ENCODE results near the gene HOXC5.

The HOXC5 gene

GRCh38 chr12:54009171-54010052, 23.4 kb upstream of the HOXC5 start:
- no peak for DNase-seq

DNA sequence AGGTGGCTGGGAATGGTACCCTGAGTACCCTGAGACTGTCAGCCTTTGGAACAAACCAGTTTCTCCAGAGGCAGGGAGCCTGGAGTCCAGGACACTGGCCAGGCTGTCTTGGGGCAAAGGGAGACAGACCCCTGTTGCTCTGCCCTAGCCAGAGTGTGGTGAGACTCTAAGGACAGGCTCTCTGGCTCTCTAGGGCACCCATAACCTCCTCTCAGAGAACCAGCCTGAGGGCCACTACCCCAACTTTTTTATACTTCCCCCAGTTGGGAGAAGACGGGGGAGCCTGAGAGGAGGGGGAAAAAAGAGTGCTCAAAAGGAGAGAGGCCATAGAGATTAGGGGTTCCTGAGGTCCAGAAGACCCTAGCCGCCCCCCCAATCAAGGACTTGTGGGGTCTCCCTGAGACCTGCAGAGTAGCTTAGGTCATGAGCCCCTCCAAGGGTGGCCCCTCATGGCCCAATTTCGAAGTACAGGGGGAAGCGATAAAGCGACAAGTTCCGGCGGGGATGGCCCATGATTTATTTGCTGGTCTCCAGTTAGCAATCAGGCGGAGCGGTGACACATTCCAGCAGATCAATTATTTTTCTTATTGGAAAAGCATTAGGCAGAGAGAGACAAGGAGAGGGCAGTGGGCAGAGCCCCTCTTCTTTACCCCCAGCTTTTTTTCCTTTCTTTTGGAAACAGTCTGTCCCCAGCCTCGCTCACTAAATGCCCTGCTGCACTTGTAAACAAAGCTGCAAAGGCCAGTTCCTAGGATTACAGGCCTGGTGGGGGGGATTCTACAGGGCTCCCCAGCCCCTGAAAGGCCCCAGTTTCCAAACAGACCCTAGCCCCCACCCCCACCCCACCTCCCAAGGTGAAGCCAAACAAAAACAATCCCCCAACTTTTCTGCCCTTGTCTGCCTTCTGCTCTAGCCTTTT, 22.5 kb upstream of the HOXC5 start:
- DNase-seq: no peak

DNA sequence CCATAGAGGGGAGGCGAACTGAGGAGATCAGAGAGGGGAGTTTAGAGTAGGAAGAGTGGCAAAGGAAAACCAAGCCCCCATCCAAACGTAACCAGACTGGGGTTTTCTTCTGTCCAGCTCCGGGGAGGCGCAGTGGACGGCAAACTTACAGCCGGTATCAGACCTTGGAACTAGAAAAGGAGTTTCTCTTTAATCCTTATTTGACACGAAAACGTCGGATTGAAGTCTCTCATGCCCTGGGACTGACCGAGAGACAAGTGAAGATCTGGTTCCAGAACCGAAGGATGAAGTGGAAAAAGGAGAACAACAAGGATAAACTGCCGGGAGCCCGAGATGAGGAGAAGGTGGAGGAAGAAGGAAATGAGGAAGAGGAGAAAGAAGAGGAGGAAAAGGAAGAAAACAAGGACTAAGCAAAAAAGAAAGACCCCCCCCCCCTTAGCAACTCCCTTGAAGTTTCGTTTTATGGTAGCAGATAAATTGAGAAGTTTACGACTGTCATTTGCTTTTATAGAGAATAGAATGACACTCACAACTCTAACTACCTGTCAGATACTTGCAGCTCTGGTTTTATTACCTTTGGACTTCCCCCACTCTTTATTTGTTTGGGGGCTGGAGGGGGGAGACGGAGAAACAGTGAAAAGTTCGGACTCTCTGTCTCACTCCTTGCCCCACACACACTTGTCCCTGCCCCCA, 21.7 kb upstream of the HOXC5 start:
- peak; percentile 34 for DNase-seq

GRCh38 chr12:54011665-54012532, 21.0 kb upstream of the HOXC5 start:
- no peak for DNase-seq

DNA sequence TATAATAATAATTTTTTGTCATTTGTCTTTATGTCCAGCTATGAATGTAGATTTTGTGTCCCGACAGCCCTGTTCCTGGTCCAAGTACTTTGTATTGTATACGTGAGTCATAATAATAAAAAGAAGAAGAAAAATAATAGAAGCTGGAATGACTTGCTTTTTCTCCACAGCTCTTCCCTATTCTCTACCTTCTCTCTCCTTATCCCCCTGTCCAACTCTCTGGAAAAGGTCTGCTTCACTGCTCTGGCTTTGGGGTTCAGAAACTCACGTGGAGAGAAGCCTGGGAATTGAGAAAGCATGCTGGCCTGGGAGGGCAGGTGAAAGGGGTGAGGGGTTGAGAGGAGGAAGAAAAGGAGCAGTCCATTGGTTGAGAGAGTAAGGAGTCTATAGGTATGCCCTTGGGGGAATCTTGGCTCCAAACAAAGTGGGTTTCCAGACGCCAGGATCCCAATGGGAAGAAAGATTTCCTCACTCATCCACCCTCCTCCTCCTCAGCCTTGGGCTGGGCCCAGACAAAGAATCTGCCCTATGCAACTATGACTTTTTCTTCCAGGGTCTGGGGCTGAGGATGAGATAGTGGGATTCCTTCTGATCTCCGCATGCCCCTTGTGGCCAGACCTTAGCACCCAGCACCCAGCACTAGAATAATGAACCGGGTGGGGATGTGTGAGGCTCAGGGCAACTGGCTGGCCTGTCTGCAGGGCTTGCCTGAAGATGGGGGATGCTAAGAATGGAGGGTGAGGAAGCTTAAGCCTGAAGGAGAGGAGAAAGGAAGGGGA, 20.0 kb upstream of the HOXC5 start:
- no peak for DNase-seq

DNA sequence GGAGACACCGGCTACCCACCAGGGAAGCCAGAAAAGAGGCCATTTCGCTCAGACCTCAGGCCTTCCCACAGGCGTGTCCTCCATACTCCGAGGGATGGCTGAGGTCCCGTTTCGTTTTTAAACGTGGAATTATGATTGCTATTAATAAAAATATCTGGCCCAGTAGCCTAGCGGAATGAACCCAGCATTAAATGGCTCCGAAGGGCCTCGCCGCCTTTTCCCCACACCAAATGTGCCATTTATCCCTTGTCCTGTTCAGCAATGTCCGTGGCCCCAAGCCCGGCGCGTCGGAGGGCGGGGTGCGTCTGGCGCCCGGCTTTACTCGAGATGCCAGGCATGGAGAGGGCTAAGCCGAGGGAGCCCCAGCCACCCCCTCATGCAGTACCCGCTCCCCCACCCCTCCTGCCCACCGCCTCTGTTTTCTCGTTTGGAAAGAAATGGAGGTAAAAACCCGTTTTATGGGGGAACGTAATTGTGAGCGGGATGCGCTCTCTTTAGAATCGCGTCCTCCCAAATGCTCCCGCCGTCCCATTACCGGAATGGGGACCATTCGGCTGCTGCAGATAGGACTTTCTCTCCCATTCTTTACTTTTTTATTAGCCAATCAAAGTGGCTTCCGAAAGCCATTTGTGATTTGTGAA, 18.4 kb upstream of the HOXC5 start:
- no peak for DNase-seq

DNA sequence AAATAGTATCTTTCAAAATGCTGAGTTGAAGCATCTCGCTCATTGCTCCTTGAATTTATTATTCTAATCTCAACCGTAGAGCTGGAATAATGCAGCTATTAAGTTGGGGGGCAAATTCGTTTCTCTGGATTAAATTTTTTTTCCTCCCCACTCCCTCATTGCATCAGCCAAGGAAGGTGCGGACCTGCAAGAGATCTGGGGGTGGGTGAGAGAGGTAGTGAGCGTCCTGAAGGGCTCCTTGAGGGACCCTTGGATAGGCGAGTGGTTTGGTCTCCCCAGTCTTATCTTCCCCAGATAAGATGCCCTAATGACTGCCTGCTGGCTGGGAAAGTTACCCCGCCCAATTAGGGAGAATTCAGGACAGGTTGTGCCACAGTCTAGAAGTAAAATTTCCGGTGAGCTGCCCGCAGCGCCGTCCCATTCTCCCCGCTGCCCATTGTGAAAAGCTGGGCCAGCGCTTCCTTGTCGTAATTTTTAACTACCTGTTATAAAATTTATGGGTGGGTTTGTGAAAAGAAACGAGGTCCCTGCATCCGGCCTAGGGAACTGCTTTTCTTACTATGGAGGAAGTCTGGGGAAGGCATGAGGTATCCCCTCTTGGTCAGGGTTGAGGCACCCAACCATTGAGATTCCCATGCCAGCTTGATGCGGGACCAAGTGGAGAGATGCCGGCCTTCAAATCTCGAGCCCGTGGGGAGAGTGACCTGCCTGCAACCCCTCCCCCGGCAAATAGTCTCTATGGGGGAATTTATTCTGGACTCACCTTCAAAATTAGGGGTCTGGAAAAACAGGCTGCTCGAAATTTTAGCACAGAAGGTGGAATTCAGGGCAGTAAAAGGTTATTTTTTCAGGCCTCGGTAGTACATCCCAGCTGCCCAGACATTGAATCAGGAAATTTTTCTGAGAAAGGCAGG, 17.6 kb upstream of the HOXC5 start:
- no peak for DNase-seq

- no peak for DNase-seq
Measured at GRCh38 chr12:54016051-54016450, 16.8 kb upstream of the HOXC5 start.

- no peak for DNase-seq
Measured at GRCh38 chr12:54016478-54016964, 16.3 kb upstream of the HOXC5 start.

GRCh38 chr12:54017027-54017788, 15.6 kb upstream of the HOXC5 start:
- DNase-seq: no peak

DNA sequence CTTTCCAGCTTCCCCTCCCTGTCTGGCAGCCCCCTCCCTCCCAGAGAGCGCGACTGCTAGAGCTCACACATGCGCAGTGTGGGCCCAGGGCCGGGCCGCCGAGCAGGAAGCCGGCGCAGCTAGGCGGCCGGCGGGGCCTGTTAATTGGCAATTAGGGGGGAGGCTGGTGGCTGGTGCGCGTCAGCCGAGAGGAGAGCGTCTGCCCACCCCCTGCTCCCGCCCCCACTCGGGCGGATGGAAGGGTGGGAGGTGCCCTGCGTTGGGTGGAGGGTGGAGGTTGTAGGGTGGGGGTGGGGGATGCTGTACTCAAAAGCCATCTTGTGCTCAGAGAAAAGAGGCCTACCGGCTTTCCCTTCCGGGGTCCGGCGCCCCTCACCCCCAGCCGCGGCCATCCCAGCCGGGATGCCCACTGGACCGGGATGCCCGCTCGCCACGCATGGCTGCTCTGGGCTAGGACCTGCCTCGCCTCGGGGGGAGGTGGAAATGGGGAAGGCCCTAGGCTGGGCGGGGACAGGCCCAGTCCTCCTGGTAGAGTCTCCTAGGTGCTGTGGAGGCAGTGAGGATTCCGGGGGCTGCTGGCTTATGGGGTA, 14.9 kb upstream of the HOXC5 start:
- peak; percentile 79 for DNase-seq

- DNase-seq: no peak
Measured at GRCh38 chr12:54018468-54018984, 14.3 kb upstream of the HOXC5 start.

DNA sequence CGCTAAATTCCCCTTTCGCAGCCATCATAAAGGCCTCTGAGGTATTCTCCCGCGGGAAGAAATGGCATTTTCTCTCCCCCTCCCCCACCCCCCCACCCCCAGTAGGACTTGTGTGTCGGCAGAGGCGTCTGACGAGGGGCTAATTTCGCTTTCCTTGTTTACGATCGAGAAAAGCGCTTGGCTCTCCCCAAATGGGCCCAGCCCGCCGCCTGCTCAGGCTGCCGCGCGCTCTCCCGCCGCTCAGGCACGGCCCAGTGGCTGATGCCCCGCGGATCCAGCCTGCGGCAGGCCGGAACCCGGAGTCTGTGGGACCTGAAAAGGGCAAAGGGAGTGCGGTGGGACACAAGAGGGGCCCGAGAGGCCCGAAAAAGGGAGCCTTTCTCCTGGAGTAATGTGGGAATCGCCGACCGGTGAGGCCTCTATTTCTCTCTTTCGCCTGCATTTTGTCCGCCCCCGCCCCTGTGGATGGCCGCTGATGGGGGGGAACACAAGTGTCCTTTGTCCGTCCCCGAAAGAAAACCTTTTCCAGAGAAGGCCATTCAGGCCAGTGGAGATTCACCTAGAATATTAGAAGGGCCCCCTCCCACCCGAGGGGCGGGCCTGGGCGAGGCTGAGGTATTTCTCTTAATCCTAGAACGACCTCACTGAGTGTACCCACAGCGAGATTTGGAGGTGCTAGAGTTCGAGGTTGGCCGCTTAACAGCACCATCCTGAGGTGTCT, 13.6 kb upstream of the HOXC5 start:
- DNase-seq: no peak

- DNase-seq: no peak
Measured at GRCh38 chr12:54019924-54020590, 12.8 kb upstream of the HOXC5 start.

DNA sequence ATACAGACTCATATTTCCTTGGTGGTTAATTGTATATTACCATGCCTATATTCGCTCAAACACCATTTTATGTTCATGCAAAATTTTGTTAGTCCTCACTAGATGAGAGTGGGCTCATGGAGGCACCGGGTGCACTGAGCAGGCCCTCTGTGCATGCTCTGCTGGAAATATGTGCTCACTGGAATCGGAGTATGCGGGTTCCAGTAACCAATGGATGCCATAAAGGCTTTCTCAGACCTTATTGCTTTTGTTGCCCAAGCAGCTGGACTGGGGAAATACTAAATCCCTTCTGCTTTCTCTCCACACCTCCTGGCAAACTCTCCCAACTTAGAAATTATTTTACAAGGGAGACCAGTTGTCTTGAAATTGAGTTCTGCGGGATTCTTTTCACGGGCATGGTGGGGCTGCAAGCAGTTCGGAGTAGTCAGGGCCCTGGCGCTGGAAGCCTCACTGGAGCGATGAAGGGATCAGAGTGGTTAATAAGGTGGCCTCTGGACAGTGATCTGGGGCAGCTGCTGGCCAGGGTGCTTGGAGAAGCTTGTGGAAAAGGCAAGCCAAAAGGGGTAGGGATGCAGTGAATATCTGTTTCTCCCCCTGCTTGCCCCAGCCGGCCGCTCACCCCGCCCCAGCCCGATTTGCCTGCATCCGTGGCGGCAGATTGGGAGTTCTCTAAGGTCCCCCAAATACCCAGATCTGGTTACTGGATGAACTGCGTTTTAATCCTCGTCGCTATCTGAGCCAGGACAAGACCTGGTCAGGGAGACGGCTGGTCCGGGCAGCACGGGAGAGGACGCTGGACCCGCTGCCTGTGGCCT, 12.1 kb upstream of the HOXC5 start:
- no peak for DNase-seq

Data from OCI-M1 (cell line).